ENCODE results near the gene SHC1.

Gene SHC1

GRCh38 chr1:154972517-154973343, 2.2 kb upstream of the SHC1 start:
- peak overlapping the region; percentile 85; the same call in 1 of the 2 replicates for H3K4me3 ChIP-seq (ENCODE audit: low read depth, low read length)
- no peak for TF ChIP-seq CTCF (IDR thresholded peaks at IDR 0.05; ENCODE audit: low read depth, low read length)
- peaks cover 27% of the 10 kb centered on the region for H3K4me1 ChIP-seq
- H3K27me3 ChIP-seq, result no peaks in the 10 kb centered on the region
- peaks cover 8% of the 10 kb centered on the region for H3K36me3 ChIP-seq
- no peak for DNase-seq
- H3K9me3 ChIP-seq, result no peaks in the 10 kb centered on the region

GRCh38 chr1:154972213-154972516, 1.6 kb upstream of the SHC1 start:
- Histone ChIP-seq H3K4me3 (ENCODE audit: low read depth, low read length) (no peak overlapping the region), H3K9me3 (no peaks in the 10 kb centered on the region), H3K27me3 (no peaks in the 10 kb centered on the region), H3K4me1 (peaks cover 21% of the 10 kb centered on the region), H3K36me3 (peaks cover 14% of the 10 kb centered on the region)
- DNase-seq, result no peak
- TF ChIP-seq CTCF (IDR thresholded peaks at IDR 0.05; ENCODE audit: low read depth, low read length), result no peak

GRCh38 chr1:154971341-154971998, 923 bp upstream of the SHC1 start:
- no peaks in the 10 kb centered on the region for H3K27me3 ChIP-seq
- DNase-seq, result no peak
- no peak for TF ChIP-seq CTCF (IDR thresholded peaks at IDR 0.05; ENCODE audit: low read depth, low read length)
- peaks cover 18% of the 10 kb centered on the region for H3K4me1 ChIP-seq
- H3K4me3 ChIP-seq (ENCODE audit: low read depth, low read length), result peak overlapping the region; percentile 84
- H3K36me3 ChIP-seq, result peaks cover 21% of the 10 kb centered on the region
- H3K9me3 ChIP-seq, result no peaks in the 10 kb centered on the region

GRCh38 chr1:154969860-154970452, 591 bp downstream of the SHC1 start:
- Histone ChIP-seq H3K27me3 (no peaks in the 10 kb centered on the region), H3K36me3 (peaks cover 36% of the 10 kb centered on the region), H3K9me3 (no peaks in the 10 kb centered on the region), H3K4me3 (ENCODE audit: low read depth, low read length) (peak overlapping the region; percentile 84), H3K4me1 (peaks cover 18% of the 10 kb centered on the region)
- no peak for TF ChIP-seq CTCF (IDR thresholded peaks at IDR 0.05; ENCODE audit: low read depth, low read length)
- no peak for DNase-seq

- peak overlapping the region; percentile 84 for H3K4me3 ChIP-seq (ENCODE audit: low read depth, low read length)
- H3K36me3 ChIP-seq, result peaks cover 40% of the 10 kb centered on the region
- no peaks in the 10 kb centered on the region for H3K27me3 ChIP-seq
- no peak for DNase-seq
- TF ChIP-seq CTCF (IDR thresholded peaks at IDR 0.05; ENCODE audit: low read depth, low read length), result no peak
- H3K4me1 ChIP-seq, result peaks cover 18% of the 10 kb centered on the region
- H3K9me3 ChIP-seq, result no peaks in the 10 kb centered on the region
Measured at GRCh38 chr1:154969246-154969645, 1.3 kb downstream of the SHC1 start.

GRCh38 chr1:154968731-154969130, 1.8 kb downstream of the SHC1 start:
- Histone ChIP-seq H3K4me3 (ENCODE audit: low read depth, low read length) (peak overlapping the region; percentile 84), H3K27me3 (no peaks in the 10 kb centered on the region), H3K4me1 (peaks cover 18% of the 10 kb centered on the region), H3K36me3 (peaks cover 40% of the 10 kb centered on the region), H3K9me3 (no peaks in the 10 kb centered on the region)
- no peak for TF ChIP-seq CTCF (IDR thresholded peaks at IDR 0.05; ENCODE audit: low read depth, low read length)
- DNase-seq, result peak; percentile 80
